Activated T-cell treated with anti-CD3 and anti-CD28 coated beads, Interleukin-2, amount 50 U/mL, for 1 hour (primary cell): ENCODE measurements around the gene SPNS2.

Source experiments
- DNase-seq: peaks from one replicate; pipeline ENCODE4 v3.0.0-alpha.2; 2020

SPNS2 gene

GRCh38 chr17:4520894-4521600, 22.4 kb downstream of the SPNS2 start:
- DNase-seq: no peak

- no peak for DNase-seq
Measured at GRCh38 chr17:4522661-4523060, 24.0 kb downstream of the SPNS2 start.

DNA sequence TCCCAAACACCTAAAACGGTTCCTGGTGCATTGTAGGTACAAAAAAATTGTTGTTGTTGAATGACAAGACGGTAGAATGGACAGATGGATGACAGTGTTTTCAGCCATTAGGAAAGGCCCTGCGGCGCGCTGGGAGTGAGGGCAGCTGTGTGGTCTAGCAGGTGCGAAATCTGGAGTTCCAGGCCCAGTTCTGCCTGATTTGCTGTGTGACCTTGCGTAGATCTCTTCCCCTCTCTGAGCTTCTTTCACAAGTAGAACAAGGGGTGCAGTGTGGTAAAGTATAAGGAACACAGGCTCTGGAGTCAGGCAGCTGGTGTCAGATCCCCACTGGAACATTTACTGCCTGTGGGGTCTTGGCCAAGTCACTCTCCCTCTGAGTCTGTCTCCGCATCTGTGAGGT, 25.3 kb downstream of the SPNS2 start:
- DNase-seq: no peak

- DNase-seq: no peak
Measured at GRCh38 chr17:4525691-4526397, 27.2 kb downstream of the SPNS2 start.

DNA sequence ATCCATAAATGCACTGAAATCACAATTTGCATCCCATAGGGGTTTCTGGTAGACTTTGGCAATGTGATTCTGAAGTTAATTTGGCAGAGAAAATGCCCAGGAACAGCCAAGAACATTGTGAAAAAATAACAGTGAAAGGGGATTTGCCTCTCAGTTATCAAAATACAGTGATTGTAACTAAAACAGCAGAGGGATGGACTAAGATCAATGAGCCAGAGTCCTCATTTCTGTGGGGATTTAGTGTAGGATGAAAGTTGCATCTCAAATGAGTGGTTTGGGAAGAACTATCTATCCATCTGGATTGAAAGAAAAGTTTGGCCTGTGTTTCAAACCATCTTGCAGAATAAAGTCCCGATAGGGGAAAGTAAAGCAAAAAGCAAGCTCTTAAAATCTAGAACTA, 28.5 kb downstream of the SPNS2 start:
- no peak for DNase-seq

DNA sequence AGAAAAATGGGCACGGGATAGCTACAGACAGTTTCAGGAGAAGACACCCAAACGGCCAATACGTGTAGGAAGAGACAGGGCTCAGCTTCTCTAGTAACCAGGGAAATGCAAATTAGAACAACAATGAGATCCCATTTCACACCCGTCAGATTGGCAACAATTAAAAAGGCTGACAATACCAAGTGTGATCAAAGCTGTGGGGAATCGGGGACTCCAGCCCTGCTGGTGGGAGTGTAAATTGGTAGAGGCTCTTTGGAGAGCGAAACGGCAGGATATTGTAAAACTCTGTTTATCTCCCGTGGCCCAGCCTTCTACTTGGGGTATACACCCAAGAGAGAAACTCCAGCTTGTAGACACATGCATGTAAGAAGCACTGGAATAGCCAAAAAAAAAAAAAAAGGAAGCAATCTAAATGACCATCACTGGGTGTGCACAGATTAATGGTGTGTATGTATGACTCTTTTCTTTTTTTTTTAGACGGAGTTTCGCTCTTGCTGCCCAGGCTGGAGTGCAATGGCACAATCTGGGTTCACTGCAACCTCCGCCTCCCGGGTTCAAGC, 29.0 kb downstream of the SPNS2 start:
- no peak for DNase-seq

DNA sequence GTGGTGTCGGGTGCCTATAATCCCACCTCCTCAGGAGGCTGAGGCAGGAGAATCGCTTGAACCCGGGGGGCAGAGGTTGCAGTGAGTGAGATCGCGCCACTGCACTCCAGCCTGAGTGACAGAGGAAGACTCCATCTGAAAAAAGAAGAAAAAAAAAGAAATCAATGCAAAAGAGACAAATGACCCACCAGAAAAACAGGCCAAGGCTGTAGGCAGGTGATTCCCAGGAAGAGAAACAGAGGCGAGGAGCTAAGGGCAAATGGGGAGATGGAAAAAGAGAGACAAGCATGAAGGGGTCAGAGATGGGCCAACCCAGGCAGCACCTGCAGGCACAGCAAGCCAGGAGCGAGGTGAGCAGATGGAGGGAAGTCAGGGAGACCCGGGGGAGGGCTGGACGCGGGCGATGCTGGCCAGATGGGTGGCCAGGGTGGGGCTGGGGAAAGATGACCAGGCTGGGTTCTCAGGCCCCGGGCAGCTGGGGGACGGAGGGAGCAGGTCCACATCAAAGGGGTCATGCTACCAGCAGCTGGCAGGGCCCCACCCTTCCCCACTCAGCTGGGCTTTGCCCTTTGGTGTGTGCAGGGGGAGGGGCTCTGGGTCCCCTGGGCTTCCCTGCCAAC, 31.0 kb downstream of the SPNS2 start:
- no peak for DNase-seq

- no peak for DNase-seq
Measured at GRCh38 chr17:4530799-4531730, 32.4 kb downstream of the SPNS2 start.

- no peak for DNase-seq
Measured at GRCh38 chr17:4531988-4532736, 33.5 kb downstream of the SPNS2 start.

DNA sequence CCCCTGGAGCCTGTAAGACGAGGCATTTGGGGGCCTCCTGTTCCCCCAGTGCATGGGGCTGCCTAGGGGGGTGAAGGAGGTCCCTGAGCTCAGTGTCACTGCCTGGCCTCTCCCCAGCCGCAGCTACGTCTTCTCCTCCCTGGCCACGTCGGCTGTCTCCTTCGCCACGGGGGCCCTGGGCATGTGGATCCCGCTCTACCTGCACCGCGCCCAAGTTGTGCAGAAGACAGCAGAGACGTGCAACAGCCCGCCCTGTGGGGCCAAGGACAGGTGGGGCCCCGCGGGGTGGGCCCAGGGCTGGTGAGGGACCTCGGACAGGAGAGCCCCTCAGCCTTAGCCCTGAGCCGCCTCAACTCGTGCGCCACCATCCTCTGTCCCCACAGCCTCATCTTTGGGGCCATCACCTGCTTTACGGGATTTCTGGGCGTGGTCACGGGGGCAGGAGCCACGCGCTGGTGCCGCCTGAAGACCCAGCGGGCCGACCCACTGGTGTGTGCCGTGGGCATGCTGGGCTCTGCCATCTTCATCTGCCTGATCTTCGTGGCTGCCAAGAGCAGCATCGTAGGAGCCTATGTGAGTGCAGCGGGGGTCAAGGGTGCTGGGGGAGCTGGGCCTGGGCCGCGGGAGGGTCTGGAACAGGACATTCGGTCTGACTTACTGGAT, 34.3 kb downstream of the SPNS2 start:
- no peak for DNase-seq

GRCh38 chr17:4533523-4534504, 35.1 kb downstream of the SPNS2 start:
- no peak for DNase-seq

GRCh38 chr17:4534515-4534914, 35.8 kb downstream of the SPNS2 start:
- no peak for DNase-seq

- DNase-seq: no peak
Measured at GRCh38 chr17:4534928-4535666, 36.4 kb downstream of the SPNS2 start.

DNA sequence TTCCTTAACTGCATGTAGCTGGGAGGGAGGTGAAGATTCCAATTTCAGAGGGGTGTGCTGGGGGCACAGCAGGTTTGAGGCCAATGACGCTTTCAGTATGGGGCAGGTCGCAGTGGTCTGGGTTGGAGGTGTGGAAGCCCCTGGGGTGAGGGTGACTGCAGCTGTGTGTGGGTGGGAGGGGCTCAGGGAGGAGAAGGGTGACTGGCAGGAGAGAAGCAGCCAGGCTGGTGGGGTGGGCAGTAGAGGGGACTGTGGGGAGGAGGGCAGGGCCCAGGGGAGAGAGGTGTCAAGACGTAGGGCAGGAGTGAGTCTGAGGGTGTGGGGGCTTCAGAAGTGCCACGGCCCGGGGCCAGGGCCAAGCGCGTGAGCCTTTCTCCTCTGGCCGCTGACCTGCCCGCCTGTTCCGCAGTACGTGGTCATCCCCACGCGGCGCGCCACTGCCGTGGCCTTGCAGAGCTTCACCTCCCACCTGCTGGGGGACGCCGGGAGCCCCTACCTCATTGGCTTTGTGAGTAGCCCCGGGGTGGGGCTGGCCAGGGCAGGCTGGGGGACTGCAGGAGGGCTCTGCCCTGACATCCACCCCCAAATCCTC, 37.1 kb downstream of the SPNS2 start:
- DNase-seq: no peak

DNA sequence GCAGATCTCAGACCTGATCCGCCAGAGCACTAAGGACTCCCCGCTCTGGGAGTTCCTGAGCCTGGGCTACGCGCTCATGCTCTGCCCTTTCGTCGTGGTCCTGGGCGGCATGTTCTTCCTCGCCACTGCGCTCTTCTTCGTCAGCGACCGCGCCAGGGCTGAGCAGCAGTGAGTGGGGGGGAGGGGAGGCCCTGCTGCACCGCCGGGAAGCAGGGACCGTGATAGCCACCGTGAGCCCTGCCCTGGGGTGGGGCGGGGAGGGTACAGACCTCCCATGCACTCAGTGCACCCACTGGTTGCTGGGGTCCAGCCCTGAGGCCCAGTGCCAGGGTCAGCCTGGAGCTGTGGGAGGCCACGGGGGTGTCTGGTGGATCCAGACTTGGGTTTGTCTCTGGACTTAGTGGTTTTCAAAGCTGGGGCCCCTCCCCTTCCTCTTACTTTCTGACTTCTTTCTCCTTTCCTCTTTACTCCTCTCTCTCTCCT, 37.6 kb downstream of the SPNS2 start:
- DNase-seq: no peak

- no peak for DNase-seq
Measured at GRCh38 chr17:4536742-4537411, 38.2 kb downstream of the SPNS2 start.

GRCh38 chr17:4537451-4538235, 39.0 kb downstream of the SPNS2 start:
- DNase-seq: no peak
